Central memory CD8-positive, alpha-beta T cell (primary cell): ENCODE measurements around the gene BTAF1.
"Not testable (repeated sequence)": the region's sequence is repeated elsewhere in the genome, so short reads cannot be mapped to it uniquely, and the experiment has no call there.

Experiments
- ATAC-seq: fragments of 150-1000 bp; cut with Tn5 transposase; replicated peaks from 2 replicates; pipeline ENCODE4 v1.10.0; 2022; ENCODE audit warnings: mild to moderate bottlenecking, moderate FRiP score, moderate number of reproducible peaks; ENCODE audit not compliant: poor library complexity, severe bottlenecking; ENCODE audit errors: extremely low read depth
- DNase-seq, 2 donors: peaks; one replicate each; pipeline ENCODE4 v3.0.0; 2021; ENCODE audit warnings: low spot score in 2 of 2
- H3K27ac Mint-ChIP-seq: one replicate; pipeline ENCODE4 v1.8.0; 2022; ENCODE audit warnings: low read depth, mild to moderate bottlenecking, moderate library complexity, mixed read lengths
- H3K27me3 Mint-ChIP-seq: one replicate; pipeline ENCODE4 v1.8.0; 2022; ENCODE audit warnings: mixed read lengths
- H3K36me3 Mint-ChIP-seq: one replicate; pipeline ENCODE4 v1.8.0; 2022; ENCODE audit warnings: mild to moderate bottlenecking, moderate library complexity, mixed read lengths; ENCODE audit not compliant: insufficient read depth
- H3K4me1 Mint-ChIP-seq: one replicate; pipeline ENCODE4 v1.8.0; 2022; ENCODE audit warnings: mixed read lengths
- H3K4me3 Mint-ChIP-seq: one replicate; pipeline ENCODE4 v1.8.0; 2022; ENCODE audit warnings: mild to moderate bottlenecking, moderate library complexity, mixed read lengths
- H3K9me3 Mint-ChIP-seq: one replicate; pipeline ENCODE4 v1.8.0; 2022; ENCODE audit warnings: mixed read lengths

Gene BTAF1

DNA sequence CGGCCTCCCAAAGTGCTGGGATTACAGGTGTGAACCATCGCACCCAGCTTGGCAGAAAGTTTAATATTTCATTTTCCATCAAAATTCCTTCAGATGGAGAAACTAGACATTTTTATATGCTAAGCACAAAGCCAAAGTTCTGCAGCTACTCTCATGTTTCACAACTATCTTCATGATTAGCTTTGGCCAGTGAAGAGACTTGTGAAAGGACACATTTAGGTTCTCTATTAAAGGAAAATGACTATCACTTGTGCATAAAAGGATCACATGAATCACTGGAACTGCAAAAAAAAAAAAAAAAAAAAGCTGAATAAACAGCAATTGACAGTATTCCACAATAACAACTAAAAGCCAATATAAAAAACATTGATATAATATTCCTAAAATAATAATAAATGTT is 30.5 kb upstream of the BTAF1 start:
- H3K4me1 Mint-ChIP-seq: peaks cover under 1% of the 10 kb centered on the region
- ATAC-seq (no peak), DNase-seq (no peak)
- no peak overlapping the region for H3K4me3 Mint-ChIP-seq
- H3K27ac Mint-ChIP-seq: no peak overlapping the region
- no peaks in the 10 kb centered on the region for H3K9me3 Mint-ChIP-seq
- peaks cover 26% of the 10 kb centered on the region for H3K27me3 Mint-ChIP-seq
- H3K36me3 Mint-ChIP-seq: peaks cover 2% of the 10 kb centered on the region

DNA sequence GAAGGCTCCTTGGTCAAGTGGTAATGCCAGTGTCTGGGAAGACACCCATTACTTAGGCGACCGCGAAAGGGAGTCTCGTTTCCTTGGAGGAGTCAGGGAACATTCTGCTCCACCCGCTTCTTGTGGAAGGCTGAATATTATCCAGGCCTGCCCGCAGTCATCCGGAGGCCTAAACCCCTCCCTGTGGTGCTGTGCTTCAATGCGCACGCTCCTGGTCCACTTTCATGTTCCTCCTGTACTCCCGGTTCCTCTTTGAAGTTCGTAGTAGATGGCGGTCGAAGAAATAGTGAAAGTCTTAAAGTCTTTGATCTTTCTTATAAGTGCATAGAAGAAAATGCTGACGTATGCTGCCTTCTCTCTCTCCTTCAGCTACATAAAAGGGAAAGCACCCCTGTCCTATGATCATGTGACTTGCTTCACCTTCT is 29.3 kb upstream of the BTAF1 start:
- H3K27ac Mint-ChIP-seq, H3K4me1 Mint-ChIP-seq, H3K9me3 Mint-ChIP-seq, ATAC-seq, H3K4me3 Mint-ChIP-seq, DNase-seq, H3K36me3 Mint-ChIP-seq: not testable (repeated sequence)
- H3K27me3 Mint-ChIP-seq: peaks cover 25% of the 10 kb centered on the region

DNA sequence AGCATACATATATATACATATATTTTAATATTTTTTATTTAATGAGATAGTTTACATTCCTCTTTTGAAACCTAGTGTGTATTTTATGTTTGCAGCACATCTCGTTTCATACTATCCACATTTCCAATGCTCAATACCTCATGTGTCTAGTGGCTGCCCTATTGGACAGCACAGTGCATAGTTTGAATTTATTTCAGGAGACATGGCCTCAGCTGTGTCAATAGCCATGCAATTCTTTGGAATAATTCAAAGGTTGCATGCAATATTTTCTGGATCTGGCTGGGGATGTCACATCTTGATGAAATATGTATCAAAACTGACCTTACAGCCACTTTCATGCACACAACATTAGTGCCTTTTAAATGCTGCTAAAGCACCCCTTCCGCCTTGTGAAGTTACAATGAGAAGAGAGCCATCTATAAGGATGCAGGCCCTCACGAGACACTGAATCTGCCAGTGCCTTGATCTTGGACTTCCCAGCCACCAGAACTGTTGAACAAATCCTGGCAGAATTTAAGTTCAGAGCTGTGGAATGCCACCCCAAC is 27.3 kb upstream of the BTAF1 start:
- H3K36me3 Mint-ChIP-seq: peaks cover 3% of the 10 kb centered on the region
- H3K27me3 Mint-ChIP-seq: peaks cover 19% of the 10 kb centered on the region
- ATAC-seq (no peak), DNase-seq (no peak)
- H3K9me3 Mint-ChIP-seq: no peaks in the 10 kb centered on the region
- H3K4me3 Mint-ChIP-seq: no peak overlapping the region
- H3K27ac Mint-ChIP-seq: no peak overlapping the region
- H3K4me1 Mint-ChIP-seq: peaks cover 3% of the 10 kb centered on the region

DNA sequence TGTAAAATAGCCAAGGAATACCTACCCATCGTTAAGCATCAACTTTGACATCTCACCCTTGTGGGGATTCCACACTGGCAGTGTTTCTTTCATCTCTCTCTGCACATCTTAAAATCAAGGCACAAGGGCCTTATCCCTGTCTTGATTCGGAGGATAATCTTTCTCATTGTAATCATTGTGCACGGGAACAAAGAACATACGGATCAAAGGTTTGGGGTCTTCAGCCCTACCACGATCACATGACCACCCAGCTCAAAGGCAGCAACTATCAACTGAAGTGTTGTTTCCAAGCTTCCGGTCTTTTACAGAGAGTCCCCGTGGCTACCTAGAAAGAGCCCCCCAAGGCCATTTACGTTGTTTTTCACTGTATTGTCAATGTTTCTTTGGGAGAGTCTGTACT is 26.1 kb upstream of the BTAF1 start:
- no peaks in the 10 kb centered on the region for H3K9me3 Mint-ChIP-seq
- ATAC-seq: no peak
- no peak overlapping the region for H3K27ac Mint-ChIP-seq
- H3K4me3 Mint-ChIP-seq: no peak overlapping the region
- H3K27me3 Mint-ChIP-seq: peaks cover 19% of the 10 kb centered on the region
- H3K36me3 Mint-ChIP-seq: peaks cover 3% of the 10 kb centered on the region
- no peak for DNase-seq
- H3K4me1 Mint-ChIP-seq: peaks cover 15% of the 10 kb centered on the region

DNA sequence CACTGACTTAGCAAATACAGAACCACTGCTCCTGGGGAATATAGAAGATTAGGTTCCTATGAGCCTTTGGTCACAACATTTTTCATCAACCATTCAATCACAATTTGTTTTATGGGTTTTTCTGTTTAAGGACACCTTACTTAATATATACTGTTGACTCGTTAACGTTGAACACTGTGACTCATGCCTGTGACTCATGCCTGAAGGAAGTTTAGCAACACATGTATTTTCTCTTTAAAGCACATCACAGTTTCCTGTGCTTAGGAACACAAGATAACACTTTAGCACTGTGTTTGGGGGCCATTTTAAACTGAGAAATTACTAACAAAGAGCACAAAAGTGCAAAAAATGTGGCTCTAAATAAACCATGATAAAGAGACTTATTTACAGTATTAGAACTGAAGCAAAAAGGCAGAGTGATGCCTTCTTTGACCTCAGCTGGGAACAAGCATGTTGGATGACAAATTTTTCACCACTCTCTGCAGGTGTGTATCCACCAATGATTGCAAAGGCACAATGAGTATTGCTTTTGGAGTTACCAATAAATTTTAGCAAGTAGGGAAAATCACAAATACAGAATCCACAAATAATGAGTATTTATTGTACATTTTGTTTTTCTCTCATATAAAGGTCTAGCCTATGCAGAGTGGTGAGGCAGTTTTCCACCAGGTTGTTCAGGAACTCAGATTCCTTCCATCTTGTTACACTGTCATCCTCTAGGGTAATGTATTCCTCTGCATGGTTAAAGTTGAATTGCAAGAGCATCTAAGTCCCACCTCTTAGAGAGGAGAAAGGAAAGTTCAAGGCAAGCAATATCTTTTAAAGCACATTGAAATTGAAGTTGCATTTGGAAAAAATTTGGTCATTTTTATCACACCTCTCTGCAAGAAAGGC is 21.5 kb upstream of the BTAF1 start:
- Mint-ChIP-seq H3K4me3 (no peak overlapping the region), H3K36me3 (peaks cover 2% of the 10 kb centered on the region), H3K27ac (peak overlapping the region; percentile 78), H3K9me3 (no peaks in the 10 kb centered on the region), H3K4me1 (peaks cover 23% of the 10 kb centered on the region), H3K27me3 (peaks cover 10% of the 10 kb centered on the region)
- ATAC-seq: peak; percentile 100
- DNase-seq: no peak

DNA sequence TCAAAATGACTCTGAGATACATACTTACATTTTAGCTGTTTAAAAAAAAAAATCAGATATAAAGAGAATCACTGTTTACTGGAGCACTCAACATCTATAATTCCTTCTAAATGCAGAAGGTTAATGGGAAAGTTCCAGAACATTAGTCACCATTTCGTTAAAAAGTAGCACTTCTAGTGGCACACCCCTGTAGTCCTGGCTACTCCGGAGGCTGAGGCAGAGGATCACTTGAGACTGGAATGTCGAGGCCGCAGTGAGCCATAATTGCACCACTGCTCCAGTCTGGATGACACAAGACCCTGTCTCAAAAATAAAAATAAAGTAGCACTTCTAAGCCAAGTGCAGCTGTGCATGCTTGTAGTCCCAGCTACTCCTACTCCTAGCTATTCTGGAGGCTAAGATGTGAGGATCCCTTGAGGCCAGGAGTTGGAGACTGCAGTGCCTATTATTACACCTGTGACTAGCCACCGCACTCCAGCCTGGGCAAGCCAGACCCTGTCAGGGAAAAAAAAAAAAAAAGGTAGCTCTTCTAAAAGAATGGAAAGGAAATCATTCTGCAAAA is 16.5 kb upstream of the BTAF1 start:
- Mint-ChIP-seq H3K9me3 (no peaks in the 10 kb centered on the region), H3K27me3 (no peaks in the 10 kb centered on the region), H3K4me1 (peaks cover 33% of the 10 kb centered on the region), H3K36me3 (peaks cover 9% of the 10 kb centered on the region), H3K27ac (peak overlapping the region; percentile 83), H3K4me3 (peak overlapping the region; percentile 92)
- DNase-seq (no peak), ATAC-seq (no peak)

DNA sequence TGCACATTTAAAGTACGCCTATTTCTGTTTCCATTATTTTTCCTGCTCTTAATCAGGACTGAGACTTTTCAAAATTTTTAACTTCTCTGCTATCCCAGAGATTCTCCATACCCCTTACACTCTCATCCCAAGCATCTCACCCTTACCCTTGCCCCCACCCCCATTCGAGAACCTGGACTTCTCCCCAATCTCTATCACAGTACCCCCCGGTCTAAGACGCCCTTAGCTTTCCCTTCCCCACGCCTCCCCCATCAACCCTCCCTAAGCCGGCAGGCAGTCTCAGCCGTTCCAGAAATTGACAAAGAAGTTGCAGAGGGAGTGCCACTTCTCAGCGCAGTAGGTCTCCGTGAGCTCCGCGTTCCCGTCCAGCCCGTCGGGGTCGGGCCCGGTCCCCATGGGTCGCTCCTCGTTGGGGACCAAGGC is 15.6 kb upstream of the BTAF1 start:
- DNase-seq (no peak), ATAC-seq (peak; percentile 26)
- H3K27me3 Mint-ChIP-seq: peaks cover 5% of the 10 kb centered on the region
- peak overlapping the region; percentile 92 for H3K4me3 Mint-ChIP-seq
- peaks cover 28% of the 10 kb centered on the region for H3K4me1 Mint-ChIP-seq
- H3K36me3 Mint-ChIP-seq: peaks cover 9% of the 10 kb centered on the region
- no peaks in the 10 kb centered on the region for H3K9me3 Mint-ChIP-seq
- H3K27ac Mint-ChIP-seq: peak overlapping the region; percentile 83

DNA sequence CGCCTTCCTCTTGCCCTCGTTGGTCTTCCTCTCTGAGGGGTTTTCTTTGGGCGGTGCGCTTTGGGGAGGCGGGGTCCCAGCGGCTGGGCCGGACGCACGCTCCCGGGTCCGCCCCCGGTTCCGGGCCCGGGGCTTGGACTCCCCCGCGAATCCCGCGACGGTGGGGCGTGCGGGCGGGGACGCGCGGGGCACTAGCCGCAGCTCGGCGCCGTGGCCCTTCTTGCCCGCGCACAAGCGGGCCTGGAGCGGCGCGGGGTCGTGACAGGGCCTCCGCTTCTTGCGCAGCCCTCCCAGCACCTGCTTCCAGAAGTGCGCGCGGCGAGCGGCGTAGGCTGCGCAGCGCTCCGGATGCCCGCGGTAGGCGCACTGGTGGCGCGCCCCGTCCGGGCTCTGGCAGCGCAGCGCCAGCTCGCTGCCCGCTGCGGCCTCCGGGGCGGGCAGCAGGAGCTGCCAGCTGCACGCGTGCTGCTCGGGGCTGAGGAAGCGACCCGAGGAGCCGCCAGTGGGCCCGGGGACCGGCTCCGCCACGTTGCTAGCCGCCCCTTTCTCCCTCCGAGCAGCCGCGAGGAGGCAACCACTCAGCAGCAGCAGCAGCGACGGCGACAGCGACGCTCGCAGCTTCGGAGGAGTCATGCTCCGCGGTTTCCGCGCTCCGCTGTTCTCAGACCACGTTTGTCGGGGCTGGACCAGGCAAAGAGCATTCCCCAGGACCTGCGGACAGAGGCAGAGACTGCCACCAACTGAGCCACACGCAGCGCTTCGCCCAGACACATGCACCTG is 15.0 kb upstream of the BTAF1 start:
- Mint-ChIP-seq H3K4me3 (peak overlapping the region; percentile 92), H3K36me3 (peaks cover 9% of the 10 kb centered on the region), H3K27me3 (peaks cover 11% of the 10 kb centered on the region), H3K27ac (peak overlapping the region; percentile 86), H3K4me1 (peaks cover 28% of the 10 kb centered on the region), H3K9me3 (no peaks in the 10 kb centered on the region)
- peak; percentile 92 for ATAC-seq
- DNase-seq: peak; percentile 50 to 58

DNA sequence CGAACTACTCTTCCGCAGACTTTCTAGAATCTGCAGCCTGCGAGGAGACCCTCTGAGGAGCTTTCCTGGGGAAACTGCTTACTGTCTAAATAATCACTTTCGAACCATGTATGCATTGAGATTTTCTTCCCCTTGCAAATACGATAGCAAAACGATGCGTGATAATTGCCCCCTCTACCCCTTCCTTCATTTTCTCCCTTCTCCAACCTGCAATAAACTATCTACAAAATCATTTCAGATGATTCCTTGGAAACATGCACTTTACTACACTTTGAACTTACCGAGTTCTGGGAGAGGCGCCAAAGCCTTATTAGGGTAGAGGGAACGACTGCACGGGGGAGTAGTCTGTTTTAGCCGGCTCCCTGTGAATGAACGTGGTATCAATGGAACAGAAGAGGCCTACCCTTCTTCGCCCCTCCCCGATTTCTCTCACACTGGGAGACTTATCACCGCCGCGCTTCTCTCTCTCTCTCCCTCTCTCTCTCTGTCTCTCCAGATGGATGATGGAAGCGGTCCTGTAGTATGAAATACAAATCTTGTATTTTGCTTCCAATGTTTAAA is 14.4 kb upstream of the BTAF1 start, which contains the start of gene FGFBP3:
Gene FGFBP3 (minus strand): TSS at position 370 of the 561 bp plus-strand sequence. CDS start 517 bp downstream, outside the sequence.
- ATAC-seq (peak; percentile 11), DNase-seq (no peak)
- no peaks in the 10 kb centered on the region for H3K9me3 Mint-ChIP-seq
- peaks cover 28% of the 10 kb centered on the region for H3K4me1 Mint-ChIP-seq
- H3K27ac Mint-ChIP-seq: peak within 1 kb of the TSS; percentile 86
- H3K27me3 Mint-ChIP-seq: peaks cover 18% of the 10 kb centered on the region
- peaks cover 9% of the 10 kb centered on the region for H3K36me3 Mint-ChIP-seq
- peak within 1 kb of the TSS; percentile 92 for H3K4me3 Mint-ChIP-seq

DNA sequence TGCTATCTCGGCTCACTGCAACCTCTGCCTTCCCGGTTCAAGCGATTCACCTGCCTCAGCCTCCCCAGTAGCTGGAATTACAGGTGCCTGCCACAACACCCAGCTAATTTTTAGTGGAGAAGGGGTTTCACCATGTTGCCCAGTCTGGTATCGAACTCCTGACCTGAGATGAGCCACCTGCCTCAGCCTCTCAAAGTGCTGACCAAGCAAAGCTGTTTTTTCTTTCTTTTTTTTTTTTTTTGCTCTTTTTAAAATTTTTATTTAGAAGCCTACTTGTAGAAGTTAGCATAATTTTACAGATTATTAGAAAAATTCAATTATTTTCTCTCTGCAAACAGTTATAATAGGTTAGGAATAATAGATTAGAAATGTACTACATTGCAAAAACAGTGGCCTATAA is 13.1 kb upstream of the BTAF1 start:
- H3K9me3 Mint-ChIP-seq: no peaks in the 10 kb centered on the region
- no peak overlapping the region for H3K27ac Mint-ChIP-seq
- peaks cover 9% of the 10 kb centered on the region for H3K36me3 Mint-ChIP-seq
- no peak overlapping the region for H3K4me3 Mint-ChIP-seq
- ATAC-seq (no peak), DNase-seq (no peak)
- peaks cover 28% of the 10 kb centered on the region for H3K4me1 Mint-ChIP-seq
- H3K27me3 Mint-ChIP-seq: peaks cover 29% of the 10 kb centered on the region

DNA sequence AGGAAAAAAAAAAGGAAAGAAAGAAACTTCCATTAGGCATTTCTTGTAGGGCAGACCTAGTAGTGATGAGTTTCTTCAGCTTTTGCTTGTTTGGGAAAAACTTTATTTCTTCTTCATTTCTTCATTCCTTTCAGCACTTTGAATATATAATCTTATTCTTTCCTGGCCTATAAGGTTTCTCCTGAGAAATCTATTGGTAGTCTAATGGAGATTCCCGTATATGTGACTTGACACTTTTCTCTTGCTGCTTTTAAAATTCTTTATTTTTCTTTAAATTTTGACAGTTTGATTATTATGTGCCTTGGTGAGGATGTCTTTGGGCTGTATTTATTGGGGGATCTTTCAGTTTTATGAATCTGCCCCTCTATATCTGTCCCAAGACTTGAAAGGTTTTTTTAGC is 3.9 kb upstream of the BTAF1 start:
- Mint-ChIP-seq H3K27ac (no peak overlapping the region), H3K4me3 (no peak overlapping the region), H3K36me3 (peaks cover 11% of the 10 kb centered on the region), H3K27me3 (peaks cover 49% of the 10 kb centered on the region), H3K4me1 (peaks cover 12% of the 10 kb centered on the region), H3K9me3 (no peaks in the 10 kb centered on the region)
- ATAC-seq (no peak), DNase-seq (no peak)
